Esophagus squamous epithelium (tissue), 5 donors: ENCODE results near the gene SLC9A9. TPM values are rescaled to one million over a fixed set of nuclear protein-coding genes. Genes with fewer than 3 reads are reported as not detected.

Experiments used
- DNase-seq: peaks from one replicate; lab custom pipeline; 2025; lab: John Stamatoyannopoulos, UW
- H3K27ac ChIP-seq, 4 donors: fragments of 200-600 bp; sonication (generic); one replicate each; pipeline ENCODE4 v1.5.1; 2016 to 2019; ENCODE audit warnings: mild to moderate bottlenecking in 1 of 4
- H3K27me3 ChIP-seq, 4 donors: fragments of 200-600 bp; sonication (generic); 1 replicate in 3 of 4; 2 replicates in 1 of 4; pipeline versions ENCODE4 v1.5.1 to v1.6.0; 2017 to 2021; ENCODE audit warnings: antibody characterized with exemption in 1 of 4
- H3K36me3 ChIP-seq, 3 donors: fragments of 200-600 bp; sonication (generic); one replicate each; pipeline ENCODE4 v1.5.1; 2016 to 2019
- H3K4me1 ChIP-seq, 3 donors: fragments of 200-600 bp; sonication (generic); one replicate each; pipeline ENCODE4 v1.5.1; 2017 to 2019
- H3K4me3 ChIP-seq, 4 donors: fragments of 200-600 bp; sonication (generic); 1 replicate in 3 of 4; 2 replicates in 1 of 4; pipeline ENCODE4 v1.5.1; 2016 to 2019; ENCODE audit warnings: mild to moderate bottlenecking in 2 of 4, moderate library complexity in 1 of 4
- H3K9me3 ChIP-seq, 3 donors: fragments of 200-600 bp; sonication (generic); one replicate each; pipeline ENCODE4 v1.5.1; 2016 to 2019
- CTCF ChIP-seq, 6 experiments: fragments of 450-650 bp in 4 of 6; fragments of 200-600 bp in 2 of 6; sonication (generic) in 2 of 6; IDR thresholded peaks; one replicate each; pipeline ENCODE4 v1.5.1; 2016 to 2019; ENCODE audit warnings: antibody characterized with exemption in 6 of 6, mild to moderate bottlenecking in 4 of 6, moderate library complexity in 4 of 6
- POLR2A ChIP-seq, 4 donors: fragments of 450-650 bp; IDR thresholded peaks; one replicate each; pipeline ENCODE4 v1.6.1; 2017; ENCODE audit warnings: antibody characterized with exemption in 4 of 4, mild to moderate bottlenecking in 4 of 4, moderate library complexity in 3 of 4
- WGBS, 2 donors: methylation state at CpG; one replicate each; pipeline ENCODE4 v1.1.5; 2018; 5-methylcytosine and 5-hydroxymethylcytosine counted together
- intact Hi-C: fragments of 100-400 bp; cut with DNase I; formaldehyde crosslinking; loops from one replicate; pipeline ENCODE4 v1.15.0; 2022
- total RNA-seq, 4 donors: library from RNA; depleted of rRNA; stranded (reverse); fragments of >200 nt; gene quantifications; one replicate each; pipeline ENCODE4 v1.1.0, GENCODE V29; 2016
- donor health status: DM: yes; HTN: yes; CAD: no.

The SLC9A9 gene
- total RNA-seq, 4 donors from 2014 or later, result 11.2 to 22.3 (median 18.9) TPM

GRCh38 chr3:143821862-143822261, 26.4 kb downstream of the SLC9A9 start:
- Histone ChIP-seq H3K4me1 (peaks cover 0 to 62% (median 32%) of the 10 kb centered on the region in 3 donors), H3K4me3 (no peak overlapping the region), H3K36me3 (peaks cover 0 to 3% (median 0%) of the 10 kb centered on the region in 3 donors), H3K9me3 (no peaks in the 10 kb centered on the region), H3K27ac (peak overlapping the region in 3 of 4 donors; percentile 21 to 51 (median 49)), H3K27me3 (no peaks in the 10 kb centered on the region)
- DNase-seq, result no peak
- 40 to 60% methylated on average over 2 to 4 of the region's 4 CpGs for WGBS, 2 donors
- intact Hi-C loops, result no loop called here
- TF ChIP-seq POLR2A (IDR thresholded peaks at IDR 0.05) (no peak), CTCF (IDR thresholded peaks at IDR 0.05) (no peak)

DNA sequence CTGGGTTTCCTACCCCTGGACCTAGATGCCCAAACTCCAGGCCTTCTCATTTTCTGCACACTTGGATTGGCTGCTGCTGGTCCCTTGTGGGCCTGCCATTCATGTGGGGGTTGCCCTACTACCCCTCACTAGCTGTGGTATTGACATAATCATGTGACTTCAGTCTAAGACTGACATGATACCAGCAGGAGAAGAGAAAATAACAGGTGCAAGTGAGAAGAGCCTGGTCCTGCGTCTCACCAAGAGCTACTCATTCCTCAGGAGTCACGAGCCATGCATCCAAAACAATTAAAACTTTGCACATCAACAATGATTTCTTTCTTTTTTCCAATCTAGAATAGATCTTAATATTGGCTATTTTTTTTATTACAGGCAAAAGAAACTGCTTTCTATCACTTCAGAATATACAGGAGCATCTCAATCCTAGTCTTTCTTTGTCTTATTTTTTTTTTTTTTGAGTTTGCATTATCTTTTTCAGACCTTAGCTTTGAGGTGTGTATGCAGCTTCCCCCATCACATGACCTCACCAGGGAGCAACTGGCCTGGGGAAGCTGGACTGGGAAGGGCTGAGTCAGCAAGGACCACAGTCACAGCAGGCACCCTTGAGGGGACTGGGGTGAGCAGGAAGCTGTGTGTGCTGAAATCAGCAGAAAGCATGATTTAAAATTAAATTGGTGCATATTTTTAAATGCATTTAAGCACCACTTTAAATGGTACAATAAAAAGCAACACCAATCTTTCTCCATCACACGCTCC, 27.6 kb downstream of the SLC9A9 start:
- Histone ChIP-seq H3K36me3 (peaks cover 0 to 3% (median 0%) of the 10 kb centered on the region in 3 donors), H3K27me3 (no peaks in the 10 kb centered on the region), H3K27ac (peak overlapping the region in 1 of 4 donors; percentile 21), H3K4me1 (peaks cover 0 to 50% (median 20%) of the 10 kb centered on the region in 3 donors), H3K4me3 (no peak overlapping the region), H3K9me3 (no peaks in the 10 kb centered on the region)
- DNase-seq, result no peak
- intact Hi-C loops, result no loop called here
- TF ChIP-seq POLR2A (IDR thresholded peaks at IDR 0.05), result no peak
- no peak for TF ChIP-seq CTCF (IDR thresholded peaks at IDR 0.05)
- 77 to 81% methylated on average over 3 of the region's 3 CpGs for WGBS, 2 donors

GRCh38 chr3:143819890-143820289, 28.4 kb downstream of the SLC9A9 start:
- Histone ChIP-seq H3K27ac (peak overlapping the region in 2 of 4 donors; percentile 16 to 61), H3K9me3 (no peaks in the 10 kb centered on the region), H3K36me3 (peaks cover 0 to 3% (median 0%) of the 10 kb centered on the region in 3 donors), H3K4me1 (peaks cover 0 to 44% (median 17%) of the 10 kb centered on the region in 3 donors), H3K27me3 (no peaks in the 10 kb centered on the region), H3K4me3 (no peak overlapping the region)
- no peak for TF ChIP-seq CTCF (IDR thresholded peaks at IDR 0.05)
- TF ChIP-seq POLR2A (IDR thresholded peaks at IDR 0.05), result no peak
- DNase-seq, result no peak
- WGBS, 2 donors, result 57 to 91% methylated on average over 1 of the region's 1 CpG
- intact Hi-C loops, result no loop called here

DNA sequence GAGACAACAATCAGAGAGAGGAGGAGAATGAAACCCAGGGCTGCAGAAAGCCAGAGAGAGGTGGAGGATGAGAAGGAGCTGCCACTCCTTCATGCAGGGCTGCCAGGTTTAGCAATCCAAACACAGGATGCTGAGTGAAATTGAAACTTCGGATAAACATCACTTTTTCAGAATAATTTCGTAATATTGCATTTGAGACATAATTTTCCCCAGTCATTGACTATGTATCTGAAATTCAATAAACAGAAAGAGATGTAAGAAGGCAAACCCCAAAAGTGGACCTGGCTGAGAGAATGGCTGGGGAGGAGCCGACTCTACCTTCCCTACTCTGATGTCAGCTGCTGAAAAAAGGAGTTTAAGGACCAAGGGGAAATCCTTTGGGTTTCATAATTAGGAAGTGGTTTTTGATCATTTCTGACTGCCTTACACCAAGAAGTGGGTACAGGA, 33.8 kb downstream of the SLC9A9 start:
- peaks cover 6 to 55% (median 30%) of the 10 kb centered on the region in 3 donors for H3K4me1 ChIP-seq
- H3K27ac ChIP-seq, result peak overlapping the region in 2 of 4 donors; percentile 54 to 59
- no peaks in the 10 kb centered on the region for H3K36me3 ChIP-seq
- DNase-seq, result no peak
- no peaks in the 10 kb centered on the region for H3K27me3 ChIP-seq
- WGBS, 2 donors, result 60 to 66% methylated on average over 3 of the region's 3 CpGs
- intact Hi-C loops, result no loop called here
- no peak overlapping the region for H3K4me3 ChIP-seq
- TF ChIP-seq CTCF (IDR thresholded peaks at IDR 0.05), result no peak
- no peak for TF ChIP-seq POLR2A (IDR thresholded peaks at IDR 0.05)
- H3K9me3 ChIP-seq, result no peaks in the 10 kb centered on the region

DNA sequence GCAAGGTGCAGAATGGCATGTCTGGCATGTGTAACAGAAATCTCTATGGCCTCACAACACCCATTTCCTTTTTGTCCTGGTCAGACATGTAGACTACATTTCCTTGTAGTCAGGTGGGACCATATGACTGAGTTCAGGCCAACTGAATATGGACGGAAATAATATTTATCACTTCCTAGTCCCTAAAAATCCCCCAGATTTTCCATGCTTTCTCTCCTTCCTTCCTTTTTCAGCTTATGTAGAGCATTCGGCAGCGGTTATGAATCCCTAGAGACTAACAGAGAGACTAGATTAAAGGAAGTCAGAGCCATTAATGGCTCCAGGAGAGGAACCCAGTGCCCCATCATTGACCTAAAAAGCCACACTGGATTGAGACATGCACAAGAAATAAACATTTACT, 35.8 kb downstream of the SLC9A9 start:
- no peak for TF ChIP-seq CTCF (IDR thresholded peaks at IDR 0.05)
- TF ChIP-seq POLR2A (IDR thresholded peaks at IDR 0.05), result no peak
- Histone ChIP-seq H3K9me3 (no peaks in the 10 kb centered on the region), H3K4me3 (no peak overlapping the region), H3K27me3 (no peaks in the 10 kb centered on the region), H3K36me3 (no peaks in the 10 kb centered on the region), H3K4me1 (peaks cover 9 to 66% (median 34%) of the 10 kb centered on the region in 3 donors), H3K27ac (peak overlapping the region in 2 of 4 donors; percentile 20 to 40)
- intact Hi-C loops, result no loop called here
- no peak for DNase-seq
- 53 to 80% methylated on average over 3 of the region's 3 CpGs for WGBS, 2 donors
